Measurements from ENCODE around the gene CPEB4.

The CPEB4 gene

GRCh38 chr5:173887610-173888472 lies at the start of gene CPEB4:
Gene CPEB4, plus strand, starts transcription at chr5:173888349. Its CDS starts 1,385 bp downstream, at chr5:173889734.
- in situ Hi-C loops (cut with MboI; ENCODE audit: low sequenced_read_pairs): no loop called here

DNA sequence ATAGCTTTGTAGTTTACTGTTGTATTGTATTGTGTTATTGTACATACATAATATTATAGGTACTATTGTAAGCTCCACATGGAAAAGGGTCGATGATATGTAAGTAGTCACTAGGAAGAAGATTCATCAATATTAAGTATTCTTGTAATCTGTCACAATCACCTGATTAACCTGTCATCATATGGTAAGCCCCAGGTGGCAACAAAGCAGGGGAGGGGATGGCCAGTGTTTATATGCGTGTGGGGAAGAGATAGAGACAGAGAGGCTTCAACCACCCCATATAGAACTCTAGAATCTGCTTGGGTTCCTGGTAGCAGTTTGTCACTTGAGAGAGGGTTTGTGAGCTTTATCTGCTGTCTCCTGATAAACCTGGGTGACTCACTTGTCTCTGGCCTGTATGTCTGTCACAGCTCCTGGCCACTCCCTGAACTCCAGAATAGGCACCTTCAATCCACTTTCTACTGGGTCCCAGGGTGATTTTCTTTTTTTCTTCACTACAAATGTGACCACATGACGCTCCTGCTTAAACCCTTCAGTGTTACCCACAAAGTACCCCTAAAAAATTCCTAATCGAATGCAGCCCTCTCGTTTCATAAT lies 48.9 kb upstream of the CPEB4 start:
- in situ Hi-C loops (cut with MboI; ENCODE audit: low sequenced_read_pairs): no loop called here

GRCh38 chr5:173840111-173840983 lies 47.8 kb upstream of the CPEB4 start:
- in situ Hi-C loops (cut with MboI; ENCODE audit: low sequenced_read_pairs): no loop called here

DNA sequence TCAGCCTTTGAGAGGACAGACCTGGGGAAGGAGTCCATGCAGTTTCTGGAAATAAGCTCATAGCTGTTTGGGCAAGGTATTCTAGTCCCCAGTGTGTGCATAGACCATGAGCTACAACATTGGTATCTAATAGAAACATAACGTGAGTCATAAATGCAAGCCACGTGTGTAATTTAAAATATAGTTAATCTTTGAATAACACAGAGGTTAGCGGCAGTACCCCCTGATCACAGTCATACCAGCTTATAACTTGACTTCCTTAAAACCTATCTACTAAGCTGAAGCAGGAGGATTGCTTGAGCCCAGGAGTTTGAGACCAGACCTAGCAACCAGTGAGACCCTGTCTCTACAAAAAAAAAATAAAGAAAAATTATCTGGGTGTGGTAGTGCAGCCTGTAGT lies 46.4 kb upstream of the CPEB4 start:
- in situ Hi-C loops (cut with MboI; ENCODE audit: low sequenced_read_pairs): no loop called here

DNA sequence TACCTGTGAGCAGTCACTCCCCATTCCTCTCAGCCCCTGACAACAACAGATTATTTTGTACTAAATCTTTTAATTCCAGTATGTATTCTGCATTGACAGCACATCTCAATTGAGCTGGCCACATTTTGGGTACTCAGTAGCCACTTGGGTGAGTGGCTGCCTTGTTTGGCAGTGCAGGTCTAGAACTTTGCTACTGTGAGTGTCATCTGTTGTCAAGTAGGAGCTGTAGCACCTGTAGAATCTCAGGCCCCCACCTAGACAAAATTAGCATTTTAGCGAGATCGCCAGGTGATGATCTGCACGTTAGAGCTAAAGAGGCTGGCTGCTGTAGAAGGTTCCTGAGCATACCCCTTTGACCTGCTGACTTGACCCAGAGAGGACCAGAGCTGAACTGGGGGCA lies 44.4 kb upstream of the CPEB4 start:
- in situ Hi-C loops (cut with MboI; ENCODE audit: low sequenced_read_pairs): no loop called here

DNA sequence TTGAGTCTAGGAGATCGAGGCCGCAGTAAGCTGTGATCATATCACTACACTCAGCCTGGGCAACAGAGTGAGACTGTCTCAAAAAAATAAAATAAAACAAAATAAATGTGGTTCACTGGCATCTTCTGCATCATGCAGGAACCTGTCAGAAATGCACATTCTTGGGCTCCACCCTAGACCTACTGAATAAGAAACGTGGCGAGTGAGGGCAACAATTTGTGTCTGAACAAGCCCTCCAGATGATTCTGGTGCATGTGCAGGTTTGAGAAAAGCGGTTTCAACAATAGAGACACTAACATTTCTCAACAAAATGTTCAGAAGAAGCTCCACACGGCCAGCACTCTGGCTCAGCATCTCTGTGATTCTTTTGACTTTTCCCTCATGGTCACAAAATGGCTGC lies 42.8 kb upstream of the CPEB4 start:
- in situ Hi-C loops (cut with MboI; ENCODE audit: low sequenced_read_pairs): no loop called here

- in situ Hi-C loops (cut with MboI; ENCODE audit: low sequenced_read_pairs): no loop called here
Observed at GRCh38 chr5:173846929-173847501, 41.1 kb upstream of the CPEB4 start.

- in situ Hi-C loops (cut with MboI; ENCODE audit: low sequenced_read_pairs): no loop called here
Observed at GRCh38 chr5:173848986-173849596, 39.1 kb upstream of the CPEB4 start.

DNA sequence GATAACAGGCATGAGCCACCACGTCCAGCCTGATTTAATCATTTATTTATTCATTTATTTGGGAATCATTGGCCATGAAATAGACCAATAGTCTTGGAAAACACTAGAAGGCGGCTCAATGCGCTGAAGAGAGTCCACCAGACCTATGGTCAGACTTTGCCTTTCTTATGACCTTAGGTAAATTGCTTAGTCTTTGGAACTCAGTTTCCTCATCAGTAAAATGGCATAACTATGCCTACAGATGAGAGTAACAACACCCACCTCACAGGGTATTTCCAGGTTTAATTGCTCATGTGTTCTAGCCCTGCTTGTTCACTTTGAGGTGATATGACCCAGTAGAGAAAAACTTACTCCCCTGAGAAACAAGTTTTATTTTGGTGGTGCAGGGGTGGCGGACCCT lies 38.2 kb upstream of the CPEB4 start:
- in situ Hi-C loops (cut with MboI; ENCODE audit: low sequenced_read_pairs): no loop called here

GRCh38 chr5:173850659-173851058 lies 37.5 kb upstream of the CPEB4 start:
- in situ Hi-C loops (cut with MboI; ENCODE audit: low sequenced_read_pairs): no loop called here

DNA sequence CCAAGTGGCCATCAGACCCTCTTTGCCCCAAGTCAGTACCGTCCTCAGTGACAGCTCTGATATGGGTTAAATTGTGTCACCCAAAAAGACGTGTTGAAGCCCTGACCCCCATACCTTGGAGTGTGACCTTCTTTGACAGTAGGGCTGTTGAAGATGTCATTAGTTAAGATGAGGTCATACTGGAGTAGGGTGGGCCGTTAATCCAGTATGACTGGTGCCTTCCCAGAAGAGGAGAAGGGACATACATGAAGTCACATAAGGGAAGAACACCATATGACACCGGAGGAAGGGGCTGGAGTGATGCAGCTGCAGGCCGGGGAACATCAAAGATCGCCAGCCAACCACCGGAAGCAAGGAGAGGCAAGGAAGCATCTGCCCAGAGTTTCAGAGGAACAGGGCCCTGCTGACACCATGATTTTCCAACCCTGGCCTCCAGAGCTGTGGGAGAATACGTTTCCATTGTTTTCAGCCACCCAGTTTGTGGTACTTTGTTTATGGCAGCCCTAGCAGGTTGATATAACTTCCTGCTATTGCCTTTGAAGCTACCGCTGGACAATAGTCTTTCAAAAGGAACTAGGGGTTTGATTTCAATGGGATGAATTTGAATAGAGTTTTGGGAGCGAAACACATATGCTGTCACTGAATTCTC lies 36.4 kb upstream of the CPEB4 start:
- in situ Hi-C loops (cut with MboI; ENCODE audit: low sequenced_read_pairs): no loop called here

DNA sequence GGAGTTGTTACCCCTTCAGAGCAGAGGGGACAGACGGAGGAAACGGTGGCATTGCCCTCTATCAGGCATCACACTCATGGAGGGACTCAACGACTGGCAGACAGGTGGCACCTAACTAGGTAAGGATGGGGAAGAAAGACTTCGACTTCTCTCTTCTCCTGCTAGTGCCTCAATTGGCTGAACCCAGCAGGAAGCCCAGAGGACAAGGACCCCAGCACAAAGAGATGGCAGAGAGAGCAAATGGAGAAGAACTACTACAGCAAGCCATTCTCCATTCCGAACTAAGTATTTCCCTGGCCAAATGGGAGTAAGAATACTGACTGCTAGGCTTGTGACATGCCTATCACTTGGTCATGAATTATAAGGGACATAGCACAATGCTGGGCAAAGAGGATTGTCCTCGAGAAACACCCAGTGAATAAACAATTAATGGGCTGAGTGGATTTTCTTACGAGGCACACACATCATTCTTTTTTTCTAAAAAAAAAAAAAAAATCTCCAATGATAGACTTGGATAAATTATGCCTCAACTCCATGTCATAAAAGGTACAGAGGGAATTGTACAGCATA lies 35.3 kb upstream of the CPEB4 start:
- in situ Hi-C loops (cut with MboI; ENCODE audit: low sequenced_read_pairs): no loop called here

- in situ Hi-C loops (cut with MboI; ENCODE audit: low sequenced_read_pairs): no loop called here
Observed at GRCh38 chr5:173853370-173854131, 34.6 kb upstream of the CPEB4 start.

DNA sequence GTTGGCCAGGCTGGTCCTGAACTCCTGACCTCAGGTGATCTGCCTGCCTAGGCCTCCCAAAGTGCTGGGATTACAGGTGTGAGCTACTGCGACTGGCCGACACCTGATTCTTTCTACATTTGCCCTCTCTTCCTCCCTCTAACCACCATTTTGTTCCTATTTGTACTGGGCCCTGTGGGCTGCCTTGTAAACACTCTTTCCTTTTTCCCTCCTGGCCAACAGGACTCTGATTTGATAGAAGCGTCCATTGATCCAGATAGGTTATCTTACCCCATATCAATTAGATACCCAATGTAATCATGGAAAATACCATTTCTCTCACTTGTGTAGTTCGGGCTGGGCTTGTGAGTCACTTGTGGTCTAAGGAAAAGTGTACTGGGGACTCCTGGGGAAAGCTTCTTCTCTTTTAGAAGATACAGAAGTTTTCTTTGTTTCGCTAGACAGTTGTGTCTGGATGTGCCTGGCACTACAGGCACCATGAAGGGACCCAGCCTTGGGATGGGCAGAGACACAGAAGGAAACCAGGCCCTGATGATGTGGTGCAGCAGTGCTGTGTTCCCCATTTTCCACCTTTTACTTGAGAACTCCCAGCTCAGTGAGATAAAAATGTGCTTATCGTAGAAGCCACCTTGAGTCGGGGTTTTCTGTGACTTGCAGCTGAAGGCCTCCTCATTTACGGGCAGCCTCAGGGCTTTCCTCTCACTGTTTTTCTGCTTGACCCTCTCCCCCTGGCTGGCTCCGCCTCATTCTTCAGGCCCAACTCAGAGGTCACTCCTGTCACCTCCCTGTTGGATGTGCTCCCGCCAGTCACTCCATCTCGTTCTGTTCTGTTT lies 32.8 kb upstream of the CPEB4 start:
- in situ Hi-C loops (cut with MboI; ENCODE audit: low sequenced_read_pairs): no loop called here

- in situ Hi-C loops (cut with MboI; ENCODE audit: low sequenced_read_pairs): no loop called here
Observed at GRCh38 chr5:173855995-173856656, 32.0 kb upstream of the CPEB4 start.

- in situ Hi-C loops (cut with MboI; ENCODE audit: low sequenced_read_pairs): no loop called here
Observed at GRCh38 chr5:173857234-173857633, 30.9 kb upstream of the CPEB4 start.

- in situ Hi-C loops (cut with MboI; ENCODE audit: low sequenced_read_pairs): no loop called here
Observed at GRCh38 chr5:173858021-173858669, 30.0 kb upstream of the CPEB4 start.

Measured in HL-60/S4 (cell line).